NCI-H1694 (cell line): Measurements from ENCODE around the gene CCKAR.
A peak's percentile ranks its signal among the peaks of the same experiment; 100 is the strongest.

Source experiments
- DNase-seq: peaks from one replicate; lab custom pipeline; 2025; lab: John Stamatoyannopoulos, UW

Gene CCKAR

GRCh38 chr4:26489101-26489985 lies 941 bp downstream of the CCKAR start:
- no peak for DNase-seq

- no peak for DNase-seq
These were observed 4.6 kb downstream of the CCKAR start for GRCh38 chr4:26485684-26486083.

DNA sequence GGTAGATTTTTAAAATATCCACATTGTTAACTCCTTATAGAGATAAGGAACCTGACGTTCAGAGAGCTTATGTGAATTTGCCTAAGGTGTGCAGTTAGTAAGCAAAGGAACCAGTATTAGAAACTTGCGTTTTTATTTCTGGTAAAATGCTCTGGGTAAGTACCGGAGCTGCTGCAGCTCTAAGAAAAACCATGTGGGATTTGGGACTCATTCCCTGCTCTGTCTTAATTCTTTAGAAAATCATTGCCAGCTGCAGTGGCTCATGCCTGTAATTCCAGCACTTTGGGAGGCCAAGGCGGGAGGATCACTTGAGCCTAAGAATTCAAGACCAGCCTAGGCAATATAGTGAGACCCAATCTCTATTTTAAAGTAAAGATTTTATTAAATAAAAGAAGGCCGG lies 5.8 kb downstream of the CCKAR start:
- DNase-seq, result no peak

DNA sequence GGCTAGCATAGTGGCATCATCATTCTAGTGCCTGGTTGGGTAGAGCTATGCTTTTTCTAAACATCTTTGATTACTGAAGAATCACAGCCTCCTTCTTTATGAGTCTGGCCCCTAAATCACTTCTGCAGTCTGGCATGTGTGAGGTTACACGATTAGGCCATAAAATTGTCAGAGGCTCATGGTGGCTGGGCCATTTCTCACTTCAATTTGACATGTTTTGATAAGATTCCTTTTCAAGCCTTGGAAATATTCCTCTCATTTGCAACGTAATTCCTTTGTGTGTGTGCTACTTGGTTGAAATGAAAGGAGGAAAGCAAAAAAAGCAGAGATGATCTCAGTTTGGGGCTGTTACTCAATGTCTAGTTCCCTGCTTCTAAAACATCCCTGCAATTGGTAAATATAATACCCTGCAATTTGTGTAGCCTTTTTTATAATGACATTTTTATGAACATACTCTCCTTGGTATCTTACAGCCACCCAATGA lies 6.2 kb downstream of the CCKAR start:
- no peak for DNase-seq

DNA sequence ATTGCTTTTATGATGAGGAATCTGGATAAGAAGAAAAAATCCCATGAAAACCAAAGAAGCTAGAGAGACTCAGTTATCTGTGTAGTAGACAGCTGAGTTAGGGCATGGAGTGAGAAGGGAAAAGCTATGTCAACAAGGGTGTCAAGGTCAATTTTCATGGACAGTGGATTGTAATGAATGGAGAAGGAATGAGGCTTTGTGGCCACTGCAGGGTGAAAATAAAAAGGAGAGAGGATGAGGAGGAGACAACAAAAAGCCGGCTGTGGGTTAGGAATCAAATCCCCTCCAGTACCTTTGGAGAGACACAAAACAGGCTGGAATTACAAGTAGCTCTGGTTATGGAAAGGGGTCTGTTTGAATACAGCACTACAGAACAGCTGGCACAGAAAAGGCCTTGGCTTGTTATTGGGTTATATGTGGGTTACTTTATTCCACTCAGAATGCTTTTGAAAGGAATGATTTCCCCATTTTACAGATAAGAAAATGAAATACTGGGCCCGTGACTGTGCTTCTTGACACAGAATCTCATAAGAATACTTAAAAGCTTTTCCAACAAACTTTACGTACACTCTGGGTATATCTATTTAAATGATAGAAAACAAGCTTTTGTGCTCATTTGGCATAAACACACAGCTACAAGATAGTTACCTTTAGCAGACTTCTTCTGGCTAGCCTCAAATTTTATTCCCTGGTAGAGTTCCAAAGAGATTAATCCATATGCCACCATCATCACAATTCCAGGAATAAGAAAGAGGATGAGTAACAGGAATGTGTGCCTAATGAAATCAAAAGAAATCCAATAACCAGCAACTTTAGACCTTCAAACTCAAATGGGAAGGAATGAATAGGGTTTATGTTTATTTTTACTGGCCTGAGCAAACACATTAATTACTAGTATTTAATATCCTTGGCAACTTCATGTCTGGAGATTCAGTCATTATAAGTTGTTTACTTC lies 7.5 kb downstream of the CCKAR start:
- DNase-seq, result no peak

GRCh38 chr4:26478330-26478729 lies 12.0 kb downstream of the CCKAR start:
- DNase-seq, result no peak

DNA sequence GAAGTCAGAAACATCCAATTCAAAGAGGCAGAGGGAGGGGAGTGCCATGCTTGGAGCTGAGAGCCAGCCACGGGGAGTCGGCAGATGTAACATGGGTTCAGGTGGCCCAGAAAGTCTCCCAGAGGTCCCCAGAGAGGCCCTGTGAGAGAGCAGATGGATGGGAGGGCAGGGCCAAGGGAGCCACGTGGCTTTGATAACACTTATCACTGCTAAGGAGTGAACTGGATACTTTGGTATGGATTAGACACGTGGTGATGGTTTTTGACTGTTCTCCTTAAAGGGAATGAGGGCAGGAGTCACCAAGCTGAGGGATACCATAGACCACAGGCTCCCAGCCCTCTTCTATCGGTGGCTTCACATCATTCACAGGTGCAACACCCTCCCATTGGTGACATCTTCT lies 13.7 kb downstream of the CCKAR start:
- no peak for DNase-seq

DNA sequence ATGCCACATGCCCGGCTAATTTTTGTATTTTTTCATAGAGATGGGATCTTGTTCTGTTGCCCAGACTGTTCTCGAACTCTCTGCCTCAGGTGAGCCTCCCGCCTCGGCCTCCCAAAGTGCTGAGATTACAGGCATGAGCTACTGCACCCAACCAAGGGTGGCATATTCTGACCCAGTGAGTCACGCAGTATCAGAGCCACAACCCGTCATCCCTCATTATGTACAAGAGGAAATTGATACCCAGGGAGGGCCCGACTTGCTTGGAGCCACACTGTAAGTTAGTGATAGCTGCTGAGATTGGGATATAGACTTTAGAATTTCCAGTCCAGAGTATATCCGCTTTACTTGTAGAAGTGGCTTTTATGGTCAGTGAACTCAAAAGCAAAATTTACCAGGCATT lies 14.6 kb downstream of the CCKAR start:
- no peak for DNase-seq

DNA sequence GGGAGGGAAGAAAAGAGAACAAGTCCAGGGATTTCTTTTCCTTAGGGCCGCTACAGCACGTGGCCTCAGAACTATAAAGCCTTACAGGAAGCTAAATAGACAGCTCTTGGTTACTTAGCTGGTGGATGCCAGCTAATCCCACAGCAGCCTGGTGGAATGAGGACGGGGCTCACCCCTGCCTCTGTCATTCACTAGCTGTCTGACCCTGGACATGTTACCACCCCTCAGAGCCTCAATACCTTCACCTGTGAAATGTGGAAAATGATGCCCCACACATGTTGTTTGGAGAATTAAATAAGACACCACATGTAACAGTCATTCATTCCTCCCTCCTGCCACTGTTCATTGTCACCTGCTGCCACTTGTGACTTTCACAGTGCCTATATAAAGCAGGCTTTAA lies 15.7 kb downstream of the CCKAR start:
- DNase-seq, result no peak

DNA sequence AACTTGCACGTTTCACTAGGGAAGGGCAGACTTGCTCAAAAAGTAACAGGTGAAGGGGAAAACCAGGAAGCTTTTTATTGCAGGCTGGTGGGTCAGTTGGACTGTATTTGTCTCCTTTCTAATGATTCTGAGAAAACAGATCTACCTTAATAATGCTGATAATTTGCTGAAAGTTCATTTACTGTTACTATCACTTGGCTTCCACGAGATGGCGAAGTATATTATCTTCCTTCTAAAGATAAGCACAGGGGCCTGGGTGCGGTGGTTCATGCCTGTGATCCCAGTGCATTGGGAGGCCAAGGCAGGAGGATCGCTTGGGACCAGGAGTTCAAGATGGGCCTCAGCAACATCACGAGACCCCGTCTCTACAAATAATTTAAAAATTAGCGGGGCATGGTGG lies 16.4 kb downstream of the CCKAR start:
- no peak for DNase-seq

GRCh38 chr4:26471890-26472289 lies 18.4 kb downstream of the CCKAR start:
- no peak for DNase-seq

GRCh38 chr4:26468977-26469376 lies 21.3 kb downstream of the CCKAR start:
- no peak for DNase-seq

DNA sequence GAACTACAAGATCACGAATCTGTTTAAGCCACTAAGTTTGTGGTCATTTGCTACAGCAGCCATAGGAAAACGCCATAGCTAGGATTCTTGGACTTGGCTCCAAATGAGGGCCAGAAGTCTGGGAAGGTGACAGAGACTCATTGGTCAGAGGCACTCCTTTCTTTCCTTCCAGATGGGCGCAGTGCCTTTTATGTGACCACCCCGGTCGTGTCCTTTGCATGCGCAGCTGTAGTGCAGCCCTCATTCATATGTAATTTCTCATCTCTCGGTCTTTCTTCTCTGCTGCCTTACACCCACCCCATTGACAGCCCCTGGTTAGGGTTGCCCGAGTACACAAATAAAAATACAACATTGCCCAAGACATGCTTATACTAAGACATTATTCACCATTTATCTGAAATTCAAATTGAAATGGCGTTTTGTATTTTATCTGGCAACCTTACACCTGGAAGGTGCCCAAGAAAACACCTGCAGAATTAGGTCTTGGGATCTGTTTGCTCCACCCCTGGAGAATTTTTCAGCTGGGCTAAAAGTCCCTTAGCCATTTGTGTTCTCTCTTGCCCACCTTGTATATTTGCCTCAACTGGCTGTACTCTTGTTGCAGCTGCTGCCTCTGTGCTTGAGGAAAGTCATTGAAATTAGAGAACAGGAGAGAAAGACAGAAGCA lies 21.9 kb downstream of the CCKAR start:
- no peak for DNase-seq

DNA sequence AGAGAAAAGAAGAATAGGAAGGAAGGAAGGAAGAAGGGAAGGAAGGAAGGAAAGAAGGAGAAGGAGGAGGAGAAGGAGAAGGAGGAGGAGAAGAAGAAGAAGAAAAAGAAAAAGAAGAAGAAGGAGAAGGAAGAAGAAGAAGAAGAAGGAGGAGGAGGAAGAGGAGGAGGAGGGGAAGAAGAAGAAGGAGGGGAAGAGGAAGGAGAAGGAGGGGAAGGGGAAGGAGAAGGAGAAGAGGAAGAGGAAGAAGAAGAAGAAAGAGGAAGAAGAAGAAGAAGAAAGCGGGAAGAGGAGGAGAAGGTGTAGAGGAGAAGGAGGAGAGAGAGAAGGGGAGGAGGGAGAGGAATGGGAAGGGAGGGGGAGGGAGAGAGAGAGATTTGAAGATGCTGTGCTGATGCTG lies 22.6 kb downstream of the CCKAR start:
- DNase-seq, result no peak

DNA sequence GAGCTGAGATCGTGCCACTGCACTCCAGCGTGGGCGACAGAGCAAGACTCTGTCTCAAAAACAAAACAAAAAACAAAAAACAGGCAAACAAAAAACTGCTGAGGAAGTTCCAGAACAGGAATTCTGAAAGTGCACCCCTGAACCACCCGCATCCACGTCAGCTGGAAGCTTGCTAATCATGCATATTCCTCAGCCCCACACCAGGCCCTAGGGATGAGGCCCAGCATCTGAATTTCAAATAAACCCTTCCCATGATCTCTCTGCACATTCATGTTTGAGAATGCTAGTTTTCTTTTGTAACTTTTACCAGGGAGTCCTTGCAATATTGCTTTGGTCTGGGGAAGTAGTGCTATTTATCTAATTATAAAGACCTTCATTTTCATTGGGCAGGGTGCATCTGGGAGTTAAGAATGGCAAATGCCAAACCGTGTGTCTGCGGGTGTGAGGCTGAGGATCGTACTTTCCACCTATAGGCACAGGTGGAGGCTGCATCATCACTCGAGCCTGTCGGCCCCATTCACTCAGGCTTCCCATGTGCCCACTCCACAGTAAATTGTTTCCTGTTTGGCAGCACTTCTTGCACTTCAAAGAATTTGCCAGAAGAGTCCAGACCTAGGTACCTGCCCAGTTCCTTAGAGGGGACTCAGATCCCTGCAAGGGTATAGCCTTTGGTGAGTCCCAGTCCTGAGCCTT lies 23.6 kb downstream of the CCKAR start:
- no peak for DNase-seq

DNA sequence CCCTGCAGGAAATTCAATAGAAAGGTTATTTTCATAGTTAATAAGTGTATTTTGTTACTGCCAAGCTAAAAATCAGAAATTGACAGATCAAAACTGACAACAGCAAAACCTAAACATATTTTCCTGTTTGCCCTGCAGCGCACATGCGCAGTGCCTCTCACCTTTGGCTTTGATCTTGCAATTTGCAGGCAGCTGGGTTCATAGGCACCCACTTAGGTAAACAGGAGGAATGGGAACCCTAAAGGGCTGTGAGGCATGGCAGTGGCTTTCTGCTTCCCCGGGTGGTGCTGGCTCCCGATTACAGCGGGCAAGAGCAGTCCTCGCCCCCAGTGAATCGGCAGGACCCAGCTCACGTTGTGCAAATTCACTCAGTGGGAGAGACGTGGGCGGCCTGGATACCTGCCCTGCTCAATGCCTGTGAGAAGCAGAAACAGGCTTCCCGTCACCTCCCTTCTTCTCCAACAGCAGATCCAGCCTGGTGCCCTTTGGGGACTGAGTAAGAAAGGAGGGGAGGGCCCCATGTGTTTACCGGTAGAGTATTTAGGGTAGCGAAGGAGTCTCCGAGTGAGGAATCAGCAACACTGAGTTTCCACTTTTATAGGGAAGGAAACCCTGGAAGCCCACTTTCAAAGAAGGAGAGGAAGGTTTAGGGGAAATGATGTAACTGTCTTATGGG lies 25.7 kb downstream of the CCKAR start:
- no peak for DNase-seq

DNA sequence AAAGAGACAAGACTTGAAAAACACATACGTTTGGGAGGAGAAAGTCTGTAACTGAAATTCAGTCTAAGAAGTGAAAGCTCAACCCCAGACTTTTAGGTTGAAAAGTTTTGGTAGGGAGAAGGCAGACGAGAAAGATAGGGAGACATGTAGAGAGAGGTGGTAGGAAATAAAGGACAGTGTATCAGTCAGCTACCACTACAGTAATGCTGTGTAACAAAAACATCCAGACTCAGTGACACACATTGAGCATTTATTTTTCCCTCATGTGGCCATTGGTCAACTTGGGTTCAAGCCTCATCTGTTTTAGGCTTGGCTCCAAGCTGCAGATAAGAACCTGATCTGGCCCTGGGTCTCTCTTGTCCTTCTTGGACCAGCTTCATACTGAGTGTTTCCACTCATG lies 26.9 kb downstream of the CCKAR start:
- no peak for DNase-seq

DNA sequence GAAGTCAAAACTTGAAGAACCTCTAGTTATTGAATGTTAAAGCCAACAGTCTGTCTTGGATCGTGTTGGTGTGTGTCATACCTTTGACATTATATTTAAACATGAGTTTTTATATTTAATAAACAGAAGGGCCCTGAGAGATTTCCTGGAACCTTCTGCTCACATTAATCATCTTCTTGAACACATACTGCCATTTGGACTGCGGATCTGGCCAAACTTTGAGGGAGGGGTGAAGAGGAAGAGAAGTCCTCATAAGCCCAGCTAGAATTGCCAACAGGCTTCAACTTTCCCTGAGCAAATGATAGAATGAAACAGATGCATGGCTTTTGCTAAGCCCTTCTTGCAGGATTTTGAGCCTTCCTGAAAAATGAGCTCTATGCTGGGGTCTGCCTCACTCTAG lies 27.4 kb downstream of the CCKAR start:
- no peak for DNase-seq

DNA sequence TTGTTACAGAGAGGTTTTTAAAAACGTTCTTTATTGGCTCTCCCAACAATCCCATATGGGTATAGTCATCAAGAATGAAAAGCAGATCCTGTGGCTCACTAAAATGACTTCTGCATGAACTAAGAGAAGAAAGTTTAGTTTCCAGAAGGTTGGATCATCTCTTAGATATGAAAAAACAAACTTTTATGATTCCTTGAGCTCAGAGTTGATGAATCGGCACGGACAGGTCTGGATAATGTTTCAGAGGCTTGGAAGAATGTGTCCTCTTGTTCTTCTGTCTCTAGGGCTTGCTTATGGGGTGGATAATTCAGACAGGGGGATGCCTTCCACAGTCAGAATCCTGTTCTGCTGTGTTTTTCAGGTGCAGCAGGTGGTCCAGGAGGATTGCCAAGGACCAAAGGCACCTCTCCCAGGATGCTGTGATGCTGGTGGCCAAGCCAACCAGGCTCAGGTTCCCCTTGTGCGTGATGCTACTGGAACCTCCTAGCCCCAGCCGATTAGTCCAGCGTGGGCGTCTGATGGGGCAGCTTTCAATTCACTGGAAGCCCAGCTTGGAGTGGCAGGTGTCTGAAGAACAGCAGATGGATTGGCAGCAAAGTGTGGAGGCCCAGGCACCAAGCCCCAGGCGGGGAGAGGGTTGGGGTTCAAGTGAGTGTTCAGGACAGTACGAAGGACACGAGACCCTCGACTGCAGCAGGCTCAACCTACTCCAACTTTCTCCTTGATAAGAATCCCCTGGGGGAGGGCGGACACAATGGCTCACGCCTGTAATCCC lies 30.3 kb downstream of the CCKAR start:
- no peak for DNase-seq

DNA sequence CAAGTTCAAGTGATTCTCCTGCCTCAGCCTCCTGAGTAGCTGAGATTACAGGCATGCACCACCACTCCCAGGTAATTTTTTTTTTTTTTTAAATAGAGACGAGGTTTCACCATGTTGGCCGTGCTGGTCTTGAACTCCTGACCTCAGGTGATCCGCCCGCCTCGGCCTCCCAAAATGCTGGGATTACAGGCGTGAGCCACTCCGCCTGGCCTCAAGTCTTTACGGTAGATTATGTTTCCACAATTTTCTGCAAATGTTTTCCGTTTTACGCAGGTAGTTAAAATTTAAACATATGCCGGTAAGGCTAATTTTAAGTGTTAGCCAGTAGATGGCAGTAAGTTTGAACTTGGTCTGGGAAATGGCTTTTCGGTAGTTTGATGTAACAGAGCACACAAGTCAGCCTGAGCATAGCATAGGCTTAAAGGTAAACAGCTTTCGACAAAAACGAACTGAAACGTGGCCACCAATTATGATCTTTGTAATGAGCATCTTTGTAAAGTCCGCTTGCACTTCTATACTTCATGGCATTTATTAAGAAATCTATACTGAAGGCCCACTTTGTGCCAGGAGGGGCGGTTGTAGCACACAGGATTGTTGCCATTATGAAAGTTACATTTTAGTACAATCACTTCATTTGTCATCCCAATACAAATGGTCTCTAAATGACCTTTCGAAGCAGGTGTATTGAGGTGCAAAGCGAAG lies 31.1 kb downstream of the CCKAR start:
- DNase-seq, result peak; percentile 27
